ENCODE data around the gene HVCN1. TPM values are rescaled to one million over a fixed set of nuclear protein-coding genes. Genes with fewer than 3 reads are reported as not detected.
"Not testable (repeated sequence)": the region's sequence is repeated elsewhere in the genome, so short reads cannot be mapped to it uniquely, and the experiment has no call there.

HVCN1 gene
- total and polyA plus RNA-seq, 8 donors: 10.7 to 19.3 (median 17.0) TPM

- H3K36me3 ChIP-seq: peaks cover 0 to 98% of the 10 kb centered on the region in 2 donors
- intact Hi-C loops (cut with DNase I): no loop called here
- no peak overlapping the region for H3K27ac ChIP-seq
- DNase-seq (no peak), ATAC-seq (no peak)
- TF ChIP-seq CTCF (IDR thresholded peaks at IDR 0.05): no peak
- H3K4me3 ChIP-seq: no peak overlapping the region
- no peaks in the 10 kb centered on the region for H3K27me3 ChIP-seq
- peaks cover 0 to under 1% of the 10 kb centered on the region in 2 donors for H3K4me1 ChIP-seq
- no peaks in the 10 kb centered on the region for H3K9me3 ChIP-seq
Measured at GRCh38 chr12:110726028-110726427, 37.1 kb upstream of the HVCN1 start.

DNA sequence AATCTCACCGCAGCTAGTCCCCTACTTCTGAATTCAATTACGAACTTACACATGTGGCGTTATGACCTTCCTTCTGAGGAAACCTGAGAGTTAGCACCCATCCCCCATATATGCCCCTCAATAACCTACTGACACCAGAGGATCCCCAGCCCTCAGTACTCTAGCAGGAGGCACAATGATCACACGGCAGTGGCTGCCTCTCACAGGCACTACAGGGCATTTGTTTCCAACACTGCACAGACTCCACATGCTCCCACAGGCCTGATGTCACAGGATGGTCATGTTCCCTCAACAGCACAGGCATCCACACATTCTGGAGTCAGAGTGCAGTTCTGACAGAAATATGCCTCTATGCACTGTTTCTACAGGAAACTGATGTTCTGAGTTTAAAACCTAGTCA lies 36.4 kb upstream of the HVCN1 start:
- intact Hi-C loops (cut with DNase I): no loop called here
- ATAC-seq (no peak), DNase-seq (no peak)
- H3K27me3 ChIP-seq: no peaks in the 10 kb centered on the region
- no peak overlapping the region for H3K27ac ChIP-seq
- H3K4me3 ChIP-seq: no peak overlapping the region
- no peak for TF ChIP-seq CTCF (IDR thresholded peaks at IDR 0.05)
- no peaks in the 10 kb centered on the region for H3K9me3 ChIP-seq
- H3K4me1 ChIP-seq: no peaks in the 10 kb centered on the region
- peaks cover 0 to 98% of the 10 kb centered on the region in 2 donors for H3K36me3 ChIP-seq

- intact Hi-C loops (cut with DNase I): not testable (repeated sequence)
Measured at GRCh38 chr12:110722892-110723291, 34.0 kb upstream of the HVCN1 start.

DNA sequence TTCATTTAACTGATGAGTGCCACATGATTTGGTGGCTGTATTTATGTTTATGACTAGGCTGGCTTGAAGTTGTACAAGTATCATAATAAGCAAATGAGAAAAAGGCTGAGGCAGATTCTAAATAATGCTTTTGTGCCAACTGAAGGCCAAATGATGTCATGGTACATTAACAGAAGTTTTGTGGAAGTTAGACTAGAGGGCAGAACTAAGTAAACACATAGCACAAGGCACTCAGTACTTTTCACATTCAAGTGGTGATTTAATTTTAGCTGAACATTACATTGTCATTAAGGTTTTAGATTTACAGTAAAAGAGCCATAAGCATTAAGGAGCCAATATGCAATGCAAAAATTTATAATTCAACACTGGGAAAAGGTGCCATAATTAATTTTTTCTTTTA lies 32.7 kb upstream of the HVCN1 start:
- H3K27ac ChIP-seq: no peak overlapping the region
- no peaks in the 10 kb centered on the region for H3K27me3 ChIP-seq
- H3K9me3 ChIP-seq: no peaks in the 10 kb centered on the region
- H3K4me3 ChIP-seq: no peak overlapping the region
- H3K4me1 ChIP-seq: no peaks in the 10 kb centered on the region
- intact Hi-C loops (cut with DNase I): no loop called here
- DNase-seq (no peak), ATAC-seq (peak; percentile 58)
- H3K36me3 ChIP-seq: peaks cover 0 to 96% of the 10 kb centered on the region in 2 donors
- no peak for TF ChIP-seq CTCF (IDR thresholded peaks at IDR 0.05)

More at GRCh38 chr12:110722892-110723291, 34.0 kb upstream of the HVCN1 start:
- peaks cover 0 to 98% of the 10 kb centered on the region in 2 donors for H3K36me3 ChIP-seq
- H3K4me3 ChIP-seq, DNase-seq, H3K27me3 ChIP-seq, H3K4me1 ChIP-seq, ATAC-seq, H3K27ac ChIP-seq, H3K9me3 ChIP-seq: not testable (repeated sequence)

DNA sequence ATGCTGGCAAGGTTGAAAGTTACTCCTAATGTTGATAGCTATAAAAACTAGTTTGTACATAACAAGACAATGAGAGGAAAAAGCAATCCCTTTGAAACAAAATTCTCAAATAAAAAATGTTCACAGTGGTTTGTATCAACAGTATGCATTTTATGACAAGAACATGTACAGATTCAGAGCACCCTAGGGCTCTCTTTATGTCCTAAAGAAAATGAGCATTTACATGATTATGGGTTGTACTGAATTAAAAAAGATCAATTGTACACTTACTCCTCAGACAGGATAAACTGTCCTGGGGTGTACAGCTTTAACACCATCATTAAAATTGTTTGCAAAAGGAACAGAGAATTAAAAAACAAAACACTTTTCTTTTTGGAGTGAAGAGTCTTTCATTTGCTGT lies 31.6 kb upstream of the HVCN1 start:
- Histone ChIP-seq H3K27ac (no peak overlapping the region), H3K36me3 (peaks cover 0 to 88% of the 10 kb centered on the region in 2 donors), H3K27me3 (no peaks in the 10 kb centered on the region), H3K4me1 (no peaks in the 10 kb centered on the region), H3K4me3 (no peak overlapping the region), H3K9me3 (no peaks in the 10 kb centered on the region)
- DNase-seq (no peak), ATAC-seq (no peak)
- intact Hi-C loops (cut with DNase I): no loop called here
- TF ChIP-seq CTCF (IDR thresholded peaks at IDR 0.05): no peak

DNA sequence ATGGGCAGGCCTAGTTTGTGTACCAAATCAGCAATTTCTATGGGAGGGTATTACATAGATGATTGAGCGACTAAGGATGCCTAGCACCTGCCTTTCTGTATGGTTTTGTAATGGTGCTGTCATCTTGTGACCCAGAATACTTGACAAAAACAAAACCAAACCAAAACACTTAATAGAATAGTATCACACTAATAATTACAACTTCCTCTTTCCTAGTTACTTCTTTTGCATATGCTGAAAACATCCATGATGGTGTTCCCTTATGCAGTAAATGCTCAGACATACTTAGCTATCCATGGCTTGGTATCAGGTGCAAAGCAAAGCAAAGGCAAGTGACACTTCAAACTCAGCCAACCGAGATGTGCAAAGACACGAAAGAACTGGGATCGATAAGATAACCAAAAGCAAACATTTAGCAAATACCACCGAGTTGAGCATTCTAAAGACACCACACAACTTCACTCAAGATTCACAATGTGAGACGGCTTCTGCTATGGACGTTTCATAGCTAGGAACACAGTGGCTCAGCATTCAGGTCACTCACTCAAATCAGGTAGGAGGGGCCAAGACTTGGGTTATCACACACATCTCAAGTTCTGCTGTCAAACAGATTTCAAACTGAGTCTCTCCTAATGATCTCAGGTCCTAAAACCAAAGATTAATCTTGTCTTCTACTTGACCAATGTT lies 29.4 kb upstream of the HVCN1 start:
- Histone ChIP-seq H3K27me3 (no peaks in the 10 kb centered on the region), H3K36me3 (peaks cover 0 to 67% of the 10 kb centered on the region in 2 donors), H3K4me1 (no peaks in the 10 kb centered on the region), H3K4me3 (no peak overlapping the region), H3K9me3 (no peaks in the 10 kb centered on the region), H3K27ac (no peak overlapping the region)
- ATAC-seq: no peak
- intact Hi-C loops (cut with DNase I): no loop called here
- no peak for TF ChIP-seq CTCF (IDR thresholded peaks at IDR 0.05)
- DNase-seq: no peak

All from left lung (tissue), 10 donors.